SK-N-SH (cell line): ENCODE results near the gene ANK2. TPM values are rescaled to one million over a fixed set of nuclear protein-coding genes. Genes with fewer than 3 reads are reported as not detected.

Experiments used
- CTCF ChIA-PET: fragments of 300-600, 350-600 bp; formaldehyde crosslinking; extraction: SDS; loops from one replicate; lab custom pipeline; 2021; lab: Yijun Ruan, JAX
- POLR2A ChIA-PET: fragments of 350-600 bp; sonication (Branson Sonifier 250); formaldehyde crosslinking; extraction: SDS; loops from one replicate; lab custom pipeline; 2020; ENCODE audit warnings: antibody characterized with exemption, inconsistent platforms; lab: Yijun Ruan, JAX
- DNase-seq: peaks from one replicate; pipeline ENCODE4 v3.0.0; 2012
- H2AFZ ChIP-seq: fragments of 200-600 bp; sonication (generic); 2 replicates; pipeline ENCODE4 v1.8.1; 2016; ENCODE audit warnings: antibody characterized with exemption, mild to moderate bottlenecking, low read depth
- H3F3A ChIP-seq: fragments of 200-600 bp; sonication (generic); replicated peaks from 2 replicates; pipeline ENCODE3; 2016; ENCODE audit warnings: antibody characterized with exemption, mild to moderate bottlenecking; ENCODE audit not compliant: insufficient read depth
- H3K27ac ChIP-seq, 2 experiments: fragments of 200-500 bp in 1 of 2; fragments of 200-600 bp in 1 of 2; sonication (Bioruptor generic) in 1 of 2; sonication (generic), shearing (Covaris generic) in 1 of 2; 2 replicates each; pipeline versions ENCODE4 v1.5.1 to v1.6.1; 2014 to 2016; ENCODE audit warnings: low read depth in 2 of 2, inconsistent platforms in 1 of 2, low read length in 1 of 2, mild to moderate bottlenecking in 1 of 2, mixed read lengths in 1 of 2
- H3K27me3 ChIP-seq: fragments of 200-600 bp; sonication (generic), shearing (Covaris generic); 2 replicates; pipeline ENCODE4 v1.6.1; 2016; ENCODE audit warnings: mixed run types; ENCODE audit not compliant: insufficient read depth
- H3K36me3 ChIP-seq, 2 experiments: fragments of 200-500 bp in 1 of 2; fragments of 200-600 bp in 1 of 2; sonication (Bioruptor generic) in 1 of 2; sonication (generic) in 1 of 2; replicated peaks in 1 of 2; 2 replicates each; pipeline versions ENCODE3 to v1.5.1; 2014 to 2016; ENCODE audit warnings: low read length in 1 of 2, mild to moderate bottlenecking in 1 of 2; ENCODE audit not compliant: insufficient read depth in 2 of 2, control insufficient read depth in 1 of 2
- H3K4me1 ChIP-seq, 2 experiments: fragments of 200-500 bp in 1 of 2; fragments of 200-600 bp in 1 of 2; sonication (Bioruptor generic) in 1 of 2; sonication (generic), shearing (Covaris generic) in 1 of 2; 2 replicates each; pipeline versions ENCODE4 v1.5.1 to v1.6.1; 2014 to 2016; ENCODE audit warnings: low read depth in 1 of 2, low read length in 1 of 2, mixed run types in 1 of 2; ENCODE audit not compliant: insufficient read depth in 2 of 2, control insufficient read depth in 1 of 2
- H3K4me2 ChIP-seq: fragments of 200-600 bp; sonication (generic), shearing (Covaris generic); 2 replicates; pipeline ENCODE4 v1.6.1; 2017; ENCODE audit warnings: mixed run types
- H3K4me3 ChIP-seq, 2 experiments: fragments of 200-500 bp in 1 of 2; fragments of 200-600 bp in 1 of 2; sonication (Bioruptor generic) in 1 of 2; sonication (generic), shearing (Covaris generic) in 1 of 2; 2 replicates each; pipeline versions ENCODE4 v1.5.1 to v1.8.1; 2014 to 2016; ENCODE audit warnings: low read depth in 2 of 2, inconsistent platforms in 1 of 2, low read length in 1 of 2, mild to moderate bottlenecking in 1 of 2, mixed read lengths in 1 of 2, moderate library complexity in 1 of 2
- H3K79me2 ChIP-seq: fragments of 200-600 bp; sonication (generic); 2 replicates; pipeline ENCODE4 v1.8.1; 2017; ENCODE audit warnings: mild to moderate bottlenecking; ENCODE audit not compliant: insufficient read depth
- H3K9ac ChIP-seq: fragments of 200-600 bp; sonication (generic); 2 replicates; pipeline ENCODE4 v1.6.1; 2017; ENCODE audit warnings: mixed run types
- H3K9me2 ChIP-seq: fragments of 200-600 bp; sonication (generic); 2 replicates; pipeline ENCODE4 v1.6.1; 2017; ENCODE audit warnings: mixed run types
- H3K9me3 ChIP-seq: fragments of 200-600 bp; sonication (generic); 2 replicates; pipeline ENCODE4 v1.6.1; 2017; ENCODE audit warnings: mixed run types, mild to moderate bottlenecking, moderate library complexity
- H4K20me1 ChIP-seq: fragments of 200-600 bp; sonication (generic); 2 replicates; pipeline ENCODE4 v1.6.1; 2017; ENCODE audit warnings: mild to moderate bottlenecking, mixed run types; ENCODE audit not compliant: insufficient read depth
- CTCF ChIP-seq: fragments of 200-600 bp; sonication (generic); IDR thresholded peaks from 2 replicates; pipeline ENCODE4 v1.6.1; 2017; ENCODE audit warnings: antibody characterized with exemption, mild to moderate bottlenecking, moderate library complexity
- FOSL2 ChIP-seq: IDR thresholded peaks from 2 replicates; pipeline ENCODE4 v1.4.0; 2012; ENCODE audit warnings: low read depth, mild to moderate bottlenecking, moderate library complexity, borderline replicate concordance
- FOXJ3 ChIP-seq: sonication (generic); formaldehyde crosslinking; IDR thresholded peaks from 2 replicates; pipeline ENCODE4 v1.5.1; 2020; ENCODE audit warnings: mild to moderate bottlenecking, missing genetic modification reagents
- GABPA ChIP-seq: IDR thresholded peaks from 2 replicates; pipeline ENCODE4 v1.4.0; 2012; ENCODE audit warnings: low read depth, mild to moderate bottlenecking
- IRF3 ChIP-seq: fragments of 150-350 bp; IDR thresholded peaks from 2 replicates; pipeline ENCODE4 v1.6.1; 2016; ENCODE audit warnings: mild to moderate bottlenecking, low read depth, low read length
- MEF2A ChIP-seq: IDR thresholded peaks from 2 replicates; pipeline ENCODE4 v1.4.0; 2012; ENCODE audit warnings: low read depth, borderline replicate concordance
- MXI1 ChIP-seq: IDR thresholded peaks from 2 replicates; pipeline ENCODE4 v1.6.1; 2012; ENCODE audit warnings: mild to moderate bottlenecking, low read depth, low read length, improper control_type of control experiment
- NFIC ChIP-seq: IDR thresholded peaks from 2 replicates; pipeline ENCODE4 v1.4.0; 2012; ENCODE audit warnings: borderline replicate concordance
- PBX3 ChIP-seq: IDR thresholded peaks from 2 replicates; pipeline ENCODE4; 2012
- POLR2AphosphoS5 ChIP-seq: IDR thresholded peaks from 2 replicates; pipeline ENCODE4 v1.6.1; 2012; ENCODE audit warnings: low read depth, low read length
- RCOR1 ChIP-seq: fragments of 150-350 bp; IDR thresholded peaks from 2 replicates; pipeline ENCODE4 v1.6.1; 2017; ENCODE audit warnings: antibody characterized with exemption, low read length
- RFX5 ChIP-seq: IDR thresholded peaks from 2 replicates; pipeline ENCODE4 v1.6.1; 2012; ENCODE audit warnings: mild to moderate bottlenecking, improper control_type of control experiment, low read length
- RXRA ChIP-seq: IDR thresholded peaks from 2 replicates; pipeline ENCODE4 v1.4.0; 2012; ENCODE audit warnings: low read depth, mild to moderate bottlenecking, borderline replicate concordance
- SMC3 ChIP-seq: IDR thresholded peaks from 2 replicates; pipeline ENCODE4 v1.6.1; 2012; ENCODE audit warnings: low read depth, low read length, improper control_type of control experiment
- USF1 ChIP-seq: IDR thresholded peaks from 2 replicates; pipeline ENCODE4 v1.4.0; 2012; ENCODE audit warnings: low read depth, borderline replicate concordance
- YY1 ChIP-seq: IDR thresholded peaks from 2 replicates; pipeline ENCODE4 v1.4.0; 2012; ENCODE audit warnings: low read depth, mild to moderate bottlenecking
- ZBTB33 ChIP-seq: IDR thresholded peaks from 2 replicates; pipeline ENCODE4 v1.4.0; 2012; ENCODE audit warnings: low read depth, borderline replicate concordance
- WGBS: methylation state at CpG from one replicate; pipeline ENCODE4 v1.1.6; 2017; ENCODE audit warnings: low lambda C conversion rate; 5-methylcytosine and 5-hydroxymethylcytosine counted together
- polyA plus RNA-seq, 3 experiments: library from polyadenylated mRNA; depleted of rRNA; stranded (reverse); fragments of >200 nt; gene quantifications; 2 replicates each; pipeline ENCODE4 v1.2.3, GENCODE V29; 2012

The ANK2 gene
- polyA plus RNA-seq, 1 of the 3 experiments (the other 2 are of a cell fraction), result 0.69 TPM

- Histone ChIP-seq H3K27ac (no peak overlapping the region), H3F3A (no peaks in the 10 kb centered on the region), H3K9me2 (no peaks in the 10 kb centered on the region), H3K9ac (no peak overlapping the region), H3K4me3 (no peak overlapping the region), H4K20me1 (no peaks in the 10 kb centered on the region), H3K9me3 (no peaks in the 10 kb centered on the region), H3K4me2 (no peak overlapping the region), H3K4me1 (no peaks in the 10 kb centered on the region; a peak in 1 of 4 replicates), H2AFZ (no peak overlapping the region), H3K79me2 (no peaks in the 10 kb centered on the region), H3K36me3 (no peaks in the 10 kb centered on the region), H3K27me3 (no peaks in the 10 kb centered on the region)
- no peak for TF ChIP-seq FOSL2
- TF ChIP-seq SMC3, result no peak
- no peak for TF ChIP-seq ZBTB33
- no peak for TF ChIP-seq RFX5
- TF ChIP-seq MEF2A, result no peak
- TF ChIP-seq MXI1, result no peak
- no peak for TF ChIP-seq RXRA
- no peak for TF ChIP-seq CTCF
- TF ChIP-seq RCOR1, result no peak
- 33% methylated on average over 1 of the region's 1 CpG for WGBS
- ChIA-PET POLR2A (no interaction called here), CTCF (interaction anchor here (1.1 to 1.2 kb wide), 2 partner anchors 9 to 10 kb away, joined by 3 to 4 read pairs; no protein-coding TSS in a partner anchor)
- DNase-seq, result no peak
Observed at GRCh38 chr4:113031212-113031611, 18.2 kb upstream of the ANK2 start.

GRCh38 chr4:113040793-113041192 lies 8.7 kb upstream of the ANK2 start:
- Histone ChIP-seq H3K79me2 (no peaks in the 10 kb centered on the region), H2AFZ (no peak overlapping the region), H3K9me2 (no peaks in the 10 kb centered on the region), H3K36me3 (no peaks in the 10 kb centered on the region), H3F3A (no peaks in the 10 kb centered on the region), H3K27me3 (no peaks in the 10 kb centered on the region), H3K27ac (no peak overlapping the region), H4K20me1 (no peaks in the 10 kb centered on the region), H3K4me1 (no peaks in the 10 kb centered on the region; a peak in 1 of 4 replicates), H3K9ac (no peak overlapping the region), H3K4me2 (no peak overlapping the region)
- CTCF ChIA-PET, result interaction anchor here (1.3 kb wide), 1 partner anchor 10 kb away, joined by 4 read pairs; no protein-coding TSS in a partner anchor
- WGBS, result 40% methylated on average over 1 of the region's 1 CpG
- DNase-seq, result no peak
- TF ChIP-seq YY1 (no peak), USF1 (no peak), FOXJ3 (CRISPR knock-in tag) (no peak), MEF2A (no peak), PBX3 (no peak), FOSL2 (no peak), IRF3 (no peak), POLR2AphosphoS5 (no peak), SMC3 (no peak), GABPA (no peak), NFIC (no peak)
- TF ChIP-seq, all 33 proteins: peak for 0
- Histone ChIP-seq H3K9me3 (no peaks in the 10 kb centered on the region), H3K4me3 (no peak overlapping the region)
- POLR2A ChIA-PET, result no interaction called here
